Mucosa of rectum (tissue), 2 donors: ENCODE data around the gene MUC4.
"Not testable (repeated sequence)": the region's sequence is repeated elsewhere in the genome, so short reads cannot be mapped to it uniquely, and the experiment has no call there.

Source experiments
- H3K27ac ChIP-seq, 2 donors: one replicate each; pipeline ENCODE4 v1.7.0; 2013; ENCODE audit warnings: inconsistent platforms in 2 of 2, low read depth in 2 of 2, low read length in 2 of 2
- H3K27me3 ChIP-seq, 2 donors: one replicate each; pipeline ENCODE4 v1.7.0; 2013; ENCODE audit warnings: low read length in 2 of 2; ENCODE audit not compliant: control insufficient read depth in 2 of 2, insufficient read depth in 2 of 2
- H3K36me3 ChIP-seq, 2 donors: one replicate each; pipeline ENCODE4 v1.7.0; 2013; ENCODE audit warnings: low read length in 2 of 2; ENCODE audit not compliant: control insufficient read depth in 2 of 2, insufficient read depth in 2 of 2
- H3K4me1 ChIP-seq, 2 donors: one replicate each; pipeline ENCODE4 v1.7.0; 2013; ENCODE audit warnings: low read length in 2 of 2, mild to moderate bottlenecking in 1 of 2; ENCODE audit not compliant: control insufficient read depth in 2 of 2, insufficient read depth in 2 of 2
- H3K4me3 ChIP-seq, 2 donors: one replicate each; pipeline ENCODE4 v1.7.0; 2013; ENCODE audit warnings: low read length in 2 of 2
- H3K9ac ChIP-seq, 2 donors: one replicate each; pipeline ENCODE4 v1.7.0; 2013; ENCODE audit warnings: low read length in 2 of 2, low read depth in 1 of 2, mild to moderate bottlenecking in 1 of 2
- H3K9me3 ChIP-seq, 2 donors: one replicate each; pipeline ENCODE4 v1.7.0; 2013; ENCODE audit warnings: low read length in 2 of 2; ENCODE audit not compliant: control insufficient read depth in 2 of 2
- donor health status: healthy.
- donor health status: Normal muscosa, but diverticular disease.

Gene MUC4

DNA sequence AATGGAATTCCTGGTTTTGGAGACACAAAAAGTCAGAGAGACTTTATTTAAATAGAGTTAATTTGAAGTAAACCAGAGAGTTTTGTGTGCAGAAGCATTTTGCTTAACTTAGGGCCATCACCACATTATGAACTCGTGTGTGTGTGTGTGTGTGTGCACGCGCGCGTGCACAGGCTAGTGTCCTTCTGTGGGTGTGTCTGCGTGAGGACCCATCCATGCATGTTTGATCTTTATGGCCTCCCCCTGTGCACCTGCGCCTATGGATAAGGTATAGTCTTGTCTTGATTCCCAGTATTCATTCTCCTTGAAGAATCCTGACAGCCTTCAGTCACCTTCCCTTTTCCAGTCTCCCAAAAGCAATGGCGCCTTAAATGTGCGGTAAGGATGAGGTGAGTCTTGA is 65.0 kb downstream of the MUC4 start:
- Histone ChIP-seq H3K9ac (no peak overlapping the region), H3K9me3 (no peaks in the 10 kb centered on the region), H3K4me1 (peaks cover 0 to 2% of the 10 kb centered on the region in 2 donors), H3K36me3 (peaks cover 8% of the 10 kb centered on the region in 2 donors), H3K4me3 (no peak overlapping the region), H3K27me3 (no peaks in the 10 kb centered on the region), H3K27ac (no peak overlapping the region)

GRCh38 chr3:195746346-195746745 is 65.4 kb downstream of the MUC4 start:
- H3K9me3 ChIP-seq, result no peaks in the 10 kb centered on the region
- H3K36me3 ChIP-seq, result peaks cover 4 to 8% of the 10 kb centered on the region in 2 donors
- no peak overlapping the region for H3K4me3 ChIP-seq
- H3K27ac ChIP-seq, result no peak overlapping the region
- H3K9ac ChIP-seq, result no peak overlapping the region
- no peaks in the 10 kb centered on the region for H3K27me3 ChIP-seq
- peaks cover 0 to 2% of the 10 kb centered on the region in 2 donors for H3K4me1 ChIP-seq

- Histone ChIP-seq H3K36me3 (peaks cover 4 to 8% of the 10 kb centered on the region in 2 donors), H3K4me3 (no peak overlapping the region), H3K4me1 (peaks cover 0 to 2% of the 10 kb centered on the region in 2 donors), H3K9me3 (no peaks in the 10 kb centered on the region), H3K27ac (no peak overlapping the region), H3K27me3 (no peaks in the 10 kb centered on the region), H3K9ac (no peak overlapping the region)
These were observed 67.3 kb downstream of the MUC4 start for GRCh38 chr3:195744437-195744836.

DNA sequence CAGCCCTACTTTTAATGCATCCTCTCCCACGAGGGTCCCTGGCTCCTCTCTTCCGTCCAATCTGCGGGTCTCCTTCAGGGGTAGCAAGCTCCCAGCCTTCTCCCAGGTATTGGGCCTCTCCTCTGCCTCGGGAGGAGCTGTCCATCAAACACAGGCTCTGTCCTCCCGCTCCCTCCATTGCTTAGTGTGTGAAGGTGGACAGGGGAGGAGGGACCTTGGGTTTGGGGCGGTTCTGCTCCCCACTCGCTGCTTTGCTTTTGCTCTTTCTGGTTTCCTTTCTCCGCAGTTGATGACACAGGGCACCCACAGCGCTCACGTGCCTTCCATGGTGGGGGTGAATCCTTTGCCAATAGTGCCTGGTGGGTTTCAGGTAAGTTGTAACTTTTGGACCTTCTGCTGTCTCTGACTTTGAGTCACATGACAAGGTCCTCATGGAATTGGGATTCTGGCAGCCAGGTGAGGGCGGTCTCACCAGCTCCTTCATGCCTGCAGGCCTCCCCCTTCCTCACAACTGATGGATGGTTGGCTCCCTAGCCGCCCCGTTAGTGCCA is 72.1 kb downstream of the MUC4 start:
- H3K27ac ChIP-seq, result no peak overlapping the region
- no peak overlapping the region for H3K4me3 ChIP-seq
- H3K9ac ChIP-seq, result no peak overlapping the region
- no peaks in the 10 kb centered on the region for H3K9me3 ChIP-seq
- H3K36me3 ChIP-seq, result peaks cover 7 to 20% of the 10 kb centered on the region in 2 donors
- H3K27me3 ChIP-seq, result no peaks in the 10 kb centered on the region
- H3K4me1 ChIP-seq, result no peaks in the 10 kb centered on the region

DNA sequence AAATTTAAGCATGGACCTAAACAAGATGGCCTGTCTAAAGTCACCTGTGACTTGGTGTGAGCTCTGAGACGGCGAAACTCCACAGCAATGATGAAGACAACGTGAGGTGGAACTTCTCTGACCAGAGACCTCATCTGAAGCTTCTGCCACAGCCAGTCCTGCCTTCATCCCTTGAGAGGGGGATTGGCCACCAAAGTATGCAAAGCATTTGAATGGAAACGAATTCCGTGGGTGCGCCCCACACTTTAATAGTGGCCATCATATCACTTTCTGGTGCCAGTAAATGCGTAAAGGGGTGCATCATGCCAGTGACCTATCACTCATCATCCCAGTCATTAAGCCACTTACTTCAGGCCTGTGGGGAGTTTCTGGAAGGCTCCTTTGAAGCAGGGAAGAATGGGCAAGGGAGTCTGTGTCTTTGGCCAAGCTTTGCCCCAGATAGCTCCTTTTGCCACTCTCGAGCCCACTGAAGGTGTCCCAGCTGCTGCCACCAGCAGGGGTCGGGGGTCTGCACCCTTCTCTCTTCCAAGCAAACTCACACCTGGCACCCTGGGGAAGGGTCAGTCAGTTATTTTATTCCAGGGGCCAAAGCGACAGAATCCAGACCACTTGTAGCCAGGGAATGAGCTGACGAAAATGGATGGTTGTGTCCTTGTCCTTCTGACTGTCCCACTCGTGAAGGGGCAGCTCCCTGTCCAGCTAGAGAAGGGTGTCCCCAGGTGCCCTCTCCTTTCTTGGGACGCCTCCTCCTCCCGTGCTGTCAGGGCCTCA is 73.3 kb downstream of the MUC4 start:
- Histone ChIP-seq H3K27ac (no peak overlapping the region), H3K36me3 (peaks cover 7 to 25% of the 10 kb centered on the region in 2 donors), H3K4me1 (no peaks in the 10 kb centered on the region), H3K27me3 (no peaks in the 10 kb centered on the region), H3K4me3 (no peak overlapping the region), H3K9ac (no peak overlapping the region), H3K9me3 (no peaks in the 10 kb centered on the region)

GRCh38 chr3:195737782-195738181 is 73.9 kb downstream of the MUC4 start:
- H3K27me3 ChIP-seq, H3K4me1 ChIP-seq, H3K9ac ChIP-seq, H3K9me3 ChIP-seq, H3K27ac ChIP-seq, H3K4me3 ChIP-seq: not testable (repeated sequence)
- H3K36me3 ChIP-seq, result peaks cover 13 to 32% of the 10 kb centered on the region in 2 donors

DNA sequence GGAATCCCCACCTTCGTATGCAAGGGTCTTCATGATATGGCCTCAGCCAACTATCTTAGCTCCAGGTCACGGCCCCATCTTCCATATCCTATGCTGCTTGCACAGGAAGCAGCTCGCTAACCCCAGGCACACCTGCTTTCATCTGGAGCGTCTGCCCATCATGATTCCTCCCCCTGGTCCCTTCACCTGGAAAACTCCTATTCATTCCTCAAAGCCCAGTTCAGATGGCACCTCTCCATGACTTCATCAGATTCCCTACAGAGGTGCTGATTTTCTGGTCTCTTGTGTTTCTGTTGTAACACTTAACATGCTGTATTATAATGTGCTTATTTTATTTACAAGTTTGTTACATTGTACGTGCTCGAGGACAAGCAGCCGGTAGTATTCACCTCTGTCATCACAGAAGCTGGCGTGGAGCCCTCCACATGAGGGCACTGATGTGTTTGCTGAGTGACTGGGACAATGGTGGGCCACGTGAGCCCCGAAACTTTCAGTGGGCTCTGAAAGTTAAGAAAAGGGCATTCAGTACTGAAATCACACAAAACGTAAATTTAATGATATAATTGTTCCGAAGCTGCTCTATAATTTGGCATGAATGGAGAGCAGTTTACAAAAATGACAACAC is 74.8 kb downstream of the MUC4 start:
- peaks cover 13 to 35% of the 10 kb centered on the region in 2 donors for H3K36me3 ChIP-seq
- H3K4me1 ChIP-seq, result no peaks in the 10 kb centered on the region
- H3K9ac ChIP-seq, result no peak overlapping the region
- no peak overlapping the region for H3K27ac ChIP-seq
- H3K27me3 ChIP-seq, result no peaks in the 10 kb centered on the region
- H3K9me3 ChIP-seq, result no peaks in the 10 kb centered on the region
- no peak overlapping the region for H3K4me3 ChIP-seq

- H3K27ac ChIP-seq, result no peak overlapping the region
- no peak overlapping the region for H3K4me3 ChIP-seq
- no peaks in the 10 kb centered on the region for H3K9me3 ChIP-seq
- H3K4me1 ChIP-seq, result no peaks in the 10 kb centered on the region
- no peak overlapping the region for H3K9ac ChIP-seq
- H3K27me3 ChIP-seq, result no peaks in the 10 kb centered on the region
- peaks cover 13 to 50% of the 10 kb centered on the region in 2 donors for H3K36me3 ChIP-seq
These were observed 76.6 kb downstream of the MUC4 start for GRCh38 chr3:195735036-195735695.

DNA sequence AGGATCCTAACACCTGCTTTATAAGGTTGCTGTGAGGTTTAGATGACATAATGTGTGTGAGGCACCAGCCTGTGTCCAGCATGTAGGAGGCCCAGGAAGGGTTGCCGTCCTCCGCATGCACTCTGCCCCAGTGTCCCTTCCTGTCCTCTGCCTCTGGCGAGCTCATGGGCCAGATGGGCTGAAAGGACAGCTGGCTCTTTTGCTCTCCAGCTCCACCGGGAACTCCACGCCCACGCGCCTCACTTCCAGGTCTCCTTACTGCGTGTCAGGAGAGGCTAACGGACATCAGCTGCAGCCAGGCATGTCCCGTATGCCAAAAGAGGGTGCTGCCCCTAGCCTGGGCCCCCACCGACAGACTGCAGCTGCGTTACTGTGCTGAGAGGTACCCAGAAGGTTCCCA is 78.8 kb downstream of the MUC4 start:
- no peak overlapping the region for H3K4me3 ChIP-seq
- H3K36me3 ChIP-seq, result peaks cover 13 to 55% of the 10 kb centered on the region in 2 donors

DNA sequence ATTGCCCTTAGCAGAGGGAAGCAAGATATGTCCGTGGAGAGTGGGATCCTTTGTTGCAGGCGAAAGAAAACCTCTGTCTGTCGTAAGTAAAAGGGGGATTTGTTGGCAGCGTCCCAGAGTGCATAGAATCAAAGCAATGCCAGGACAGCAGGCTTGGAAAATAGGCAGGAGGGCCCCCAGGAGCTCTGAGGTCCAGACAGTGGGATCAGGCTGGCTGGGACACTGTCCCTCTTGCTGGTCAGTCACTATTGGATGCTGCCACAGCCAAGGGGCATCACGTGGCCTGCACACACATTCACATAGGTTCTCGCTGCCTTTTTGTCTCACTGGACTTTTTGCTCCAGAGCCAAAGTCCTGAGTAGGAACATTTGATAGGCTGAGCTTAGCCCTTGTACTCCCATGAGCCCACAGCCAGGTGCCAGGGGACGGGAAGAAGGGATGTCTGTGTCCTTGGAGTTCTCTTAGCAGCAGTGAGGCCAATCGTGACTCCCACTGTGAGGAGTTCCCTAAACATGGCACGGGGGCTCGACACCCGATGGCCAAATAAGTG is 80.3 kb downstream of the MUC4 start:
- Histone ChIP-seq H3K27ac (no peak overlapping the region), H3K4me1 (peaks cover 13 to 18% of the 10 kb centered on the region in 2 donors), H3K9ac (no peak overlapping the region), H3K36me3 (peaks cover 13 to 51% of the 10 kb centered on the region in 2 donors), H3K27me3 (no peaks in the 10 kb centered on the region), H3K4me3 (no peak overlapping the region), H3K9me3 (no peaks in the 10 kb centered on the region)

More for the DNA sequence above, 78.8 kb downstream of the MUC4 start:
- no peak overlapping the region for H3K27ac ChIP-seq
- H3K27me3 ChIP-seq, result no peaks in the 10 kb centered on the region
- no peaks in the 10 kb centered on the region for H3K9me3 ChIP-seq
- peaks cover 5 to 7% of the 10 kb centered on the region in 2 donors for H3K4me1 ChIP-seq
- no peak overlapping the region for H3K9ac ChIP-seq
